HG03460 (cell line): ENCODE measurements around the gene RFFL.
"Not testable (repeated sequence)": the region's sequence is repeated elsewhere in the genome, so short reads cannot be mapped to it uniquely, and the experiment has no call there.

Experiments used
- ATAC-seq: cut with Tn5 transposase; IDR thresholded peaks from one replicate; pipeline ENCODE4 v1.9.1; 2021; ENCODE audit not compliant: unreplicated experiment

RFFL gene

DNA sequence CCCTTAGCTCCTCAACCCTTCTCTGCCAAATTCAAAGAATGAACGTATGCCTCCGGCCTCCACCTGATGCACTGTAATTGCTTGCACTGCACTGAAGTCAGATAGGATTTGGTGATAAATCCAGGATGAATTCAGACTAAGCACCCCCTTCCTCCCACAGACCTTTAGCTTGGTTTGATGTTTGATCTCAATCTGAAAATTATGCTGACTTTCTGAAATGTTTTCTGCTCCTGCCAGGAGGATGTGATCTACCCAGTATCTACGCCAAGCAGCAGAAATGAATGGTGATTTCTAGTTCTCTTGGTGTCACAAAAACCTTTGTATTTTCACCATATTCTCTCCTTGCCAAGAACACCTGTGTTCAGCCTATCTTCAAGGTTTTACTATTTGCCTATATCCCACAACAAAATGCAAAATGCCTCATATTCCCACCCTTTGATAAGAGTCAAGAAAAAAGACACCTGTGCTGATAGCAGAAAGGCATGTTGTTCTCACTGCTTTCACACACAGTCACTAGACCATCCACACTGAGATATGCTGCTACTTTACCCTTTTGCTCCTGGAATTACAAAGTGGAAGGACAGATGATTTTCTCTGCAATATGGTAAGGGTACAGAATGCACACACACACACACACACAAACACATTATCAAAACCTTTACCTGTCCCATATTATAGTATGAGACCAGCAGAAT, 14.7 kb downstream of the RFFL start:
- no peak for ATAC-seq

DNA sequence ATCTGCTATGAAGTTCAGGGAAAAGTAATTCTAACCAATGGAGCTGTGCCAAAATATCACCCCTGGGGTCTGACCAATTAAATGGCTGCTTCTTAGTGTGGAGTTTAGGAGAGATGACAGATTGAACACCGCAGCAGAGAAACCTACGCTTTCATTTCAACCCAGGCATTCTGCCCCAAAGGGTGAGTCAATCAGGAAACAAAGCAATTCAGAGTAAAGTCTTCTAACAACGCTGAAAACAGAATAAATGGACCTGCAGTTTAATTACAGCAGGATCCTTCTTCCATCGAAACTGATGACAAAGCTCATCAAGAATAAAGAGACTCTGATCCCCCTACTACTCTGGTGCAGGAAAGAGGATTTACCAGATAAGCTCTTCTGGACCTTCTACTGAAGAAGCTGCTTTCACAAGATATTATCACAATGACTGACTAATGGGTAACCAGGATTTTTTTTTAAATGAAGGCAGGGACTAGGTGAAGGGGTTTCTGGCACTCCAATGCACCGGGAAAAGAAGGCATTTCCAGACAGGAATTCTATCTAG, 16.7 kb downstream of the RFFL start:
- no peak for ATAC-seq

DNA sequence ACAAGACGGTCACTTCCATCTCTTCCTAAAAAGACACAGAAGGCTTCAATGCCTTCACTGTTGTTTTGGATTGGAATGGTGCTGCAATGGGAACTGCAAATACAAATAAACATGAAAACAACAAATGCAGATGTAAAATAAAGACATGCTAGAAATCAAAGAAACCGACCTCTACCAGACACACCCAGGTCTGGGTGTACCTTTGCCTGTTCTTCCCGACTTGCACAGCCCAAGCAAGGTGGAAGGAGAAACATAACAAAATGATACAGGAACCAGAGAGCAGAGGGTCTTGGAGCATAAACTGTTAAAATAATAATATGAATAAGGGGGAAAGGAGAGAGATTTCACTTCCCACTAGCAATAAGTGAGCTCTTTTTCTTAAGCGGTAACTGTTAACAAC, 17.3 kb downstream of the RFFL start:
- no peak for ATAC-seq

DNA sequence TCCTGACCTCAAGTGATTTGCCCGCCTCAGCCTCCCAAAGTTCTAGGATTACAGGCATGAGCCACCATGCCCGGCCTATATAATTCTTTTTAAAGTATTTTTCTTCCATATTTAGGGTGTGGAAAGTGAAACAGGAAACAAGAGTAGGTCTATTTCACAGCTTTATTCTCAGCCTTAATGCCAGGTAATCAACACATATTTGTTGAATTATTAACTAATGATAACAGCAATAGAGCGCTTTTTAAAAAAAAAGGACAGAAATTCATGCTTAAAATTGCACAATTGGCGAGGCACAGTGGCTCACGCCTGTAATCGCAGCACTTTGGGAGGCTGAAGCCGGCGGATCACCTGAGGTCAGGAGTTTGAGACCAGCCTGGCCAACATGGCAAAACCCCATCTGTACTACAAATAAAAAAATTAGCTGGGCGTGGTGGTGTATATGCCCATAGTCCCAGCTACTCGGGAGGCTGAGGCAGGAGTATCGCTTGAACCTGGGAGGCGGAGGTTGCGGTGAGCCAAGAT, 18.0 kb downstream of the RFFL start:
- not testable (repeated sequence) for ATAC-seq

DNA sequence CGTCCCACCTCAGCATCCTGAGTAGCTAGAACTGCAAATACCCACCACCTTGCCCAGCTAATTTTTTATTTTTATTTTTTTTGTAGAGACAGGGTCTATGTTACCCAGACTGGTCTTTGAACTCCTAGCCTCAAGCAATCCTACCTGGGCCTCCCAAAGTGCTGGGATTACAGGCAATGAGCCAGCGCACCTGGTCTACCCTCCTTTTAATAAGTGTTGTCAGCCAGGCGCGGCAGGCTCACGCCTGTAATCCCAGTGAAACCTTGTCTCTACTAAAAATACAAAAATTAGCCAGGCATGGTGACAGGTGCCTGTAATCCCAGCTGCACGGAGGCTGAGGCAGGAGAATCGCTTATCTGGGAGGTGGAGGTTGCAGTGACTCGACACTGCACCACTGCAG, 19.3 kb downstream of the RFFL start:
- ATAC-seq, result no peak

DNA sequence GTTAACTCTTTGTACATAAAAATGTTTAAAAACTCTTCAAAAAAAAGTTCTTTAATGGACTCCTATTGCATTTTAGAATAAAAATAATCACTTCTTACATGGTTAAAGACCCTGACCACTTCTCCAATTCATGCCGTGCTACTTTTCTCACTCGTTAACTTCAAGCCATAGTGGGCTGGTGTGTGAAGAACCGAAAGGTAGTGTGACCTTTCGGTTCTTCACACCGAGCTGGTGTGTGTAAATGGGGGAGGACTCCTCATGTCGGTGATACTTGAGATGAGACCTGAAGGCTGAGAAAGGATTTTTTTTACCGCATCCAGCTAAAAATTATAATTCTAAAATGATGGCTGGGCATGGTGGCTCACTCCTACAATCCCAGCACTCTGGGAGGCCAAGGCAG, 22.1 kb downstream of the RFFL start:
- ATAC-seq, result no peak

DNA sequence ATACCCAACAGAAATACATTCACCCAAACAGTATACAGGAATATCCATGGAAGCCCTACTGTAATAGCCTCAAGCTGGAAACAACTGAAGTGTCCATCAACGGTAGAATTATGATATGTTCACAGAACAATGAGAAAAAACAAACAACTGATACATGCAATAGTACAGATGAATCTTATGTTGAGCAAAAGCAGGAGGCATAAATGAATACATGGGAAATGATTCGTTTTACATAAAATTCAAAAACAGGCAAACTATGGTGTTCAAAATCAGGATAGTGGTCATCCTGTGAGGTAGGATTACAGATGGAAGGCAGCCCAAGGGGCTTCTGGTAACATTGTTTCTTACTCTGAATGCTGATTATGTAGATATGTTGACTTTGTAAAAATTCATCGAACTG, 25.1 kb downstream of the RFFL start:
- ATAC-seq, result no peak

DNA sequence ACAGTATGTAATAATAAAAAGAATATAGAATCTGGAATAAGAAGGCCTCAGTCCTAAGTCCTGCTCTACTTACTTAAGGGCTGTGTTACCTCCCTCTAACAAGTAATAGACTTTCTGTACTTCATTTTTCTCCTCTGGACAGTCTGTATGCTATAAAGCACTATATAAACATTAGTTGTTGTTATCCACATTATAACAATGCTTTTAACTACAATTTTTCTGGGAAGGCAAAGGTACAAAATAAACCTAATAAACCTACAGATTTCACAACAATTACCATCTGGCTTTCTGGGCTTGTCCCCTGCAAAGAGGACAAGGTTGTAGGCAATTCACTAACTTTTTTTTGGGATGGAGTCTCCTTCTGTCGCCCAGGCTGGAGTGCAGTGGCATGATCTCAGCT, 32.7 kb downstream of the RFFL start:
- no peak for ATAC-seq

DNA sequence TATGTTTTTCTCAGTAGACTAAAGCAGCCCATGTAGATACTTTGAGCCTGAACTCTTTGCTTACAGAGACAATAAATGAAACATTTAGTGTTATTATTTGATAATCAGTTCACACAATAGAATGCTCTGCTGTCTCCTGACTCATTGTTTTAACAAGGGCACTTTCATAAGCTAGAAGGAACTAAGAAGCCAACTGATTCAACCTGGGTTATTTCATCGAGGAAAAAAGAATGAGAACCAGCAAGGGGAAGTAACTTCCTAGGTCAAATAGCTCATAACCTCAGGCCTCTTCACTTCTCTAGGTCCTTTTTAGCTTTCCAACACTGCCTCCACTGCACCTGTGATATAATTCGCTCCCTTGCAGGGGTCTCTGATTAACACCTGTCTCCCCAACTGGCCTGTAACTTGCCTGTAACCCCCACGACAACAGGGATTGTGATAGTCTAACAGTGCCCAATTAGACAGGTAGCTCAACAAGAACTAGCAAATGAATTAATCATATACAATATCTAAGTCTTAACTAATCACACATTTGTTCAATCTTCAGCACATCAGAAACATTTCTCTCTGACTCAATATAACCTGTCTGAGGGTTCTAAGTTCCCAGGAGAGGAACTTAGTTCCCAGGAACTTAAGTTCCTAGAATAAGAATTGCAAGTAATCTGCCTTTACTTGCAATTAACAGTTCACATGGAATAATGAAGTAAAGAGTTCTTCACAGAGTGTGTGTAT, 34.8 kb downstream of the RFFL start:
- ATAC-seq, result no peak

DNA sequence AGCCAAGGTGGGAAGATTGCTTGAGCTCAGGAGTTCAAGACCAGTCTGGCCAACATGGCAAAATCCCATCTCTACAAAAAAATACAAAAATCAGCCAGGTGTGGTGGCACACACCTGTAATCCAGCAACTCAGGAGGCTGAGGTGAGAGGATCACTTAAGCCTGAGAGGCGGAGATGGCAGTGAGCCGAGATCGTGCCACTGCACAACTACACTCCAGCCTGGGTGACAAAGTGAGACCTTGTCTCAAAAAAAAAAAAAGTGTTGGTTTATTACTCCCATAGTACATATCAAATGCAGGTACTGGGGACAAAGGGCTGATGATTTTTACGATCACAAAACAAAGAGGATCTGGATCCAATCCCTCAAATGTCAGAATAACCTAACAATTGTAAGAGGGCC, 35.4 kb downstream of the RFFL start:
- ATAC-seq, result not testable (repeated sequence)

DNA sequence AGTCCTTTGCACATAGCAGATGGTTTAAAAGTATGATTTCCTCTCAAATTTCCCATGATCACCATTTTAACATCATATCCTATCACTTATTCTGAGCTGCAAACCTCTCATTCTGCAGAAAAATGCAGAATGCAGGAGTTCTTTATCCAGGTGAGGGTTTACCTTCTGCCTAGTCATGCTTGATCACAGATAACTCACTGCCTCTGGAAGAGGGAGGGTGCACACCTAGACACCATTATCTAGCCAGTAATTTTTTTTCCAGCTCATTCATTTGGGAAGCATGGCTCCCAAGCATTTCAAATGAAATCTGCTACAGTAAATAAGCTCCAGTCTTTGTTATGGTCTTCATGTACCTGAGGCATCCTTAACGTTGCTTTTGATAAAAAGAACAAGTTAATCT, 38.0 kb downstream of the RFFL start:
- no peak for ATAC-seq

DNA sequence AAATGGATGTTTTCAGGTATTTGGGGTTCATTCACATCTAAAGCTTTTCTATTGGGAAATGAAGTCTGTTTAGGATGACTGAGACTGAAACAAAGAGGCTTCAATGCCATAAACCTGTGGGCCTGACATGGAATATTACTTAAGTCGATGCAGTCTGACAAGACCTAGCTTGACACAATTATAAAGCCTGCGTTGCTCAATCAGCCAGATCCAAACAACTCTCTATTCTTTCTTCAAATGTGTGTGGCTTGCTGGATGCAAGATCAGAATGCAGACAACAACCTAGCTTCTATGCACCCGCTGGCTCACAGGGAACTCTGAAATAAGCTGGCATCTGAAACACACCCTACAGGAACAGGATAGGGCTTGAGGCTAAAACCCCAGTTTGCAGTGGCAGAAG, 40.0 kb downstream of the RFFL start:
- no peak for ATAC-seq

DNA sequence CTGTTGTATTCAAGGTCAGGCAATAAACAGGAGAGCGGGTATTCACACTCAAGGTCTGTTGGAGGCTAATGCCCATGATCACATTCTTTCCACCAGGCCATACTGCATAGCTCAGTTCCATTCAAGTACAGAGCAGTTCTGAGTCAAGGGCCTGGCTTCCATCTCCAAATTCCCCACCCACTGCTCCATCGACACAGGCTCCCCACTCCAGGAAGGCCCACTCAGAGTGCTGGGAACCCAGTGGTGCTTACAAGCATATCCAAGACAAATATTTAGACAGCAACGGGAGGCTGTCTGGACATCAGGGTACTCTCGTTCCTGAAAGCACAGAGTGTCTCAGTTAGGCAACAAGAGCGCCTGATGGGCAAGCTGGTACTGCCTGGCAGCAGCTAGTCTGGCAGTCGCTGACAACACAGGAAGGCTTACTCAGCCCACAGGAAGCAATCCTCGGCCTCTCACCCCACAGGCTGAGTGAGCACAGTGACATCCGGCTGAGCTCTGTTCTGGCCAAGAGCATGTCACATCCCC, 40.9 kb downstream of the RFFL start:
- ATAC-seq, result no peak

DNA sequence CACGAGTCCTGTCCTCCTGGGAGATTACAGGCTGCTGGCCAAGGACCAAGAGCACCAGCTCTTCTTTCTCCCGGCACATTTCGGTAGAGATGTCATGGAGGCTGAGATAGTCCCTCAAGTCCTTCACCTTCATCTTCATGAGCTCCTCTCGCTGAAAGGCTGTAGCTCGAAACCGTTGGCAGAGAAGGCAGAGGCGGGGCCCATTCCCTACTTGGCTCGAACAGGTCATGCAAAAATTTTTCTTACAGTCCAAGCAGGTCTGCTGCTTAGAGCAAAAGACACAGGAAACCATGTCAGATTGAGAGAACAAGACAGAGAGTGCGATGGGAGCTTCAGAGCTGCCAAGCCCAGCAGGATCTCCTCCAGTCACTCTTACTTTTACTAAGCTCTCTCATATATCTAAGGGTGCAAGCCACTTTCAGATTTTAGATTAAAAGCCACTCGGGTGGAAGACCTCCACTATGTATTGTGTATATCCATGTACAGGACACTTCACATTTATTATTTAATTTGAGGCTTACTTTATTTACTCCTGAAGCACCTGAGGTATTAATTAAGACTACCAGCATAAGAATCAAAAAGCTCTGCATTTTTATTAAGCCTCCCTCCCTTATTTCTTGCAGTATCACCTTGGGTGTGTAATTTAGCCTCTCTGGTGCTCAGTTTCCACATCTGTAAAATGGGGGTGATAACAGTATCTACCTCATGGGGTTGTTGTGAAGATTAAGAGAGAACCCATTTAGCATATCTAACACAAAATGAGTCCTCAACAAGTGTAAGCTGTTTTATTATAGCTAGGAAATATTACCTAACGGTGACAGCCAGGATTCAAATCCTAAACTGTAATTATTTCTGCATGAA, 41.8 kb downstream of the RFFL start:
- no peak for ATAC-seq

DNA sequence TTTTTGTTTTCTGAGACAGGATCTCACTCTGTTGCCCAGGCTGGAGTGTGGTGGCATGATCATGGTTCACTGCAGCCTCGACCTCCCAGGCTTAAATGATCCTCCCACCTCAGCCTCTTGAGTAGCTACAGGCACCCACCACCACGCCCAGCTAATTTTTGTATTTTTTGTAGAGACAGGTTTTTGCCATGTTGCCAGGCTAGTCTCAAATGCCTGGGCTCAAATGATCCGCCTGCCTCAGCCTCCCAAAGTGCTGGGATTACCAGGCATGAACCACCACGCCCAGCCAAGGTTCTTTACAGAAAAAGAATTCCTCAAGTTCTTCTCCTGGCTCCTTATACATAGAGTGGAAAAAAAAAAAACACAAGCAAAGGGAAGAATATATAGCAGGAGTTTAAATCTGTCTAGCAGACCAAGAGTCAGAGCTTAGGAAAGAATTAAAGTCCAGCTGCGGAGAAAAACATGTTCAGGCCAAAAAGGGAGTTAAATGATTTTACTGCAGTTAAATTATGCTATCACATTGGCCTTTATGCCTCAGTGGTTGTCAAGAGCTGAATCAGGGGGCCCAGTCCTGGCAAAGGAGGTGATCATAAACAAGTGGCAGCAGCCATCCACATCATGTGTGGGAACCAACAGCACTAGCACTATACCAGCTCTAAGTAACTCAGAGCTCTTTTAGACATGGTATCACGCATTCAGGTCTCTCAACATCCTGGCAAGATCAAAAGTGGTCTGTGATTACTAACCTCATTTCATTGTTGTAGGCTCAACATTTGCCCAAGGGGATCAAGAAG, 43.9 kb downstream of the RFFL start:
- ATAC-seq, result no peak

DNA sequence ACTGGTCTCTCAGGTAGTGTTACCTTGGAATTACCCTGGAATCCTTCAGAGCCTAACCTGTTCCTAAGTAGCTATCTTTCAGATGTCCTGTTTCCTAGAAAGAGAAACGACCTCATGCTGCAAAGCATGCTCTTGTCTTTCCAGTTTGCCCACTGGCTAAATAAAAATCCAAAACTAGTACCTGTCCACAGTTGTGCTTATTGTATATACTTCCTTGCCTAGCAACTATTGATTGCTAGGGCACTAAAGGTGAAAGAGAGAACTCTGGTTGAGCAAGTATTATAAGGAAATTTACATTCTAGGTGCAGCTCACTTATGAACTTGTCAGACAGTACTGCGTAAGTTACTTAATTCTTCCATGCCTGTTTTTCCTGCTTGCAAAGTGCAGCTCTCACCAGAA, 44.7 kb downstream of the RFFL start:
- no peak for ATAC-seq

DNA sequence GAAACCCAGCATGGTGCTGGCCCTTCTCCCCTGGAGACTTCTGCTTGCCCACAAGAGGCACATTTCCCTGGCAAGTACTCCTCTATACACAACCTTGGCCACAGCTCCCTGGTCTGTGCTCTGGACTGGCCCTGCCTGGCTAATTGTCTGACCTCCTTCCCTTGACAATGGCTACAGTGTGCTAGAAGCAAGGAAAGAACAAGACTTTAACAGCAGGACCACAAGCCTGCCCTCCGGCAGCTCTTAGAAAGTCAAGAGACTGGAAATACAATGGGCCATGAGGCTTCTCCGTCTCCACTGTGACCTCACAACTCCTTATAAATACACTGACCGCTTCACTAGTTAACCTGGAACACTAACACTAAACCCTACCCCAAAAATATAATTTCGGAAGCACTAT, 46.5 kb downstream of the RFFL start:
- no peak for ATAC-seq

DNA sequence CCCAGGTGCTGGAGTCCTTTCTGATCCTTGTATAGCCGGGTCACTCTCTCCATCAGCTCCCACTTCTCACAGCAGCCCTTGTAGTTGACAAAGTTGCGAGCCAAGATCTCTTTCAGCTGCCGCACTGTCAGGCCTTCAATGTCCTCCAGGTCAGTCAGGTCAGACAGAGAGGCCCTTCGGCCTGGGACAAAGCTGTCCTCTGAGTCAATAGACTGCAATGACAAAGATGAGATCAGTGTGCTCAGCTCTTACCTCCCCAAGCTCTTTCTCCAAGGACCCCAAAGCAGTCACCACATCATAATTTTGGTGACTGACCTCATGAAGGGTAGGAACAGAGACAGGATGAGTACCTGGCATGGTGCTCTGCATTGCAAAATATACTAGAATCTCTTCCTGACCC, 47.1 kb downstream of the RFFL start:
- ATAC-seq, result no peak

DNA sequence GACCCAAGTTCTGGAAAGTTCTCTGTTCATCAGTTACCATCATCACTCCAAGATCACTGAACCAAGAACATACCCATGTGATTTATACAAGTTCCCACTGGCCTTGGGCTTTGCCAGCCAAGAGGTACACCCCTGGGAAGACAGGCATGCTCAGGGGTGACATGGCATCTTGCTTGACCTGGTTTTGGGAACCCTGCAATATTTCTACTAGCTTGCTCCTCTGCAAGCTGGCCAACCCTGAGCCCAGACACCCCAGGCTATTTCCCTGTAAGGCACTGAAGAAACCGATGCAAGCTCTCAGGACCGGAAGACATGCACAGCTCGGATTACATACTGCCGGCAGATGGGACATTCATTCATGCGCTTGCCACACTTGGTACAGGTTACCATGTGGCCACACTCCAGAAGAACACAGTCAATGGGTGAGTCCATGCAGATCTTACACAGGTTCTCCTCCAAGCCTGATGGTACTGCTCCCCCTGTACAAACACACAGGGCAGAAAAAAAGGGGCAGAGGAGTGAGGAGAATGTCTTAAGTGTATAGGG, 51.8 kb downstream of the RFFL start:
- no peak for ATAC-seq

DNA sequence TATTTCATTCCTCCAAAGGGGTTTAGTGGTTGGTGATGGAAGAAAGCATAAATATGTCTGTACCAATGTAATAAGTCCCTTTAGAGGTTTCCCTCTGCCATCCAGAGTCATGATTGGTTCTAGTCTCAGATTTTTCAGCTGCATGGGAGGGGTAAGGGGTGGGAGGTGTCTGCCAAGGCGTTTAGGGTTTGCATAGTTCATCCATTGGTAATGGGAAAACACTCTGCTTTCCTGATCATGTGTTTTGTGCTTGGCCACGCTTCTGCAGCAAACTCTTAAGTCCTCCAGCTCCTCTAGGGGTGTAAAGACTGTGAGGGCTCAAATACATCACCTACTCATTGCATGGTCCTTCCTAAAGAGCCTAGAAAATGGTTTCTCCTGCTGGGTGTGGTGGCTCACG, 53.4 kb downstream of the RFFL start:
- ATAC-seq, result no peak
